ENCODE measurements around the gene ZNF784.

The ZNF784 gene

DNA sequence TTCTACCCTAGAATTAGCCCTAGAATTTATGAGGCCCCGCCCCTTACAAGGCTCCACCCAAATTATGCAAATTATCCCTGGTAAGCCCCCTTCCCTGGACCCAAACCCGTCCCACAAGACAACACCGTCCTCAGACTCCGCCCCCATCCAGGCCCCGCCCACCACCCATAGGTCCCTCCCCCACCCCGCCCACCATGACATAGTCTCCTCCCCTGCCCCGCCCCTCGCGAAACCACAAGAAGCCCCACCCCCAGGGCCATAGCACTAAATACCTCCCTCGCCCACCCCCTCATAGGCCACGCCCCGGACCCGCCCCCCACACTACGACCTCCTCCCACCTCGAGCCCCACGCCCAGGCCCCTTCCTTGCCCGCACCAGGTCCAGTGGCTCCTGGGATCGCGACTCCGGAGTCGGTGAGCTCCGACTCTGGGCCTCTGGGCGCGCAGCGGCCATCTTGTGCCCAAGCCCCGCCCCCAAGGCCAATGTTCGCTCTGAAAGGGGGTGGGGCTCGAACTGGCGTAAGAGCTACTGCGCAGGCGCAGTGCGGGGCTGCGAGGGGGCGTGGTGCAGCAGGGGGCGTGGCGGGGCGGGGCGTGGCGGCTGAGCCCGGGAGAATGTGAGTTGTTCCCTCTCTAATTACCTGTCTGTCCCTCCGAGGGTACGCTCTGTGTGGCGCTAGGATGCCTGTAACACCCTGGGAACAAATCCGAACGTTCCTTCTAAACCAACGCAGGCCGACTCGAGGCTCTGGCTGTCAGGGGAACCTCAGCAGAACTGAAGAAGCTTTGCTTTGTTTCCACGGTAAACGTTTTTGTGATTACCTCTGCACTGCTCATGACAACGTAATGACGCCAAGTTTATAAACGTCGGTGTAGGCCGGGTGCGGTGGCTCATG is at the start of gene ZNF784:
ZNF784 (minus strand) TSS at position 458 of the 895 bp plus-strand sequence; CDS start at position 453, 5 bp downstream.
- peak; percentile 90 for DNase-seq (ENCODE audit: low read depth)

GRCh38 chr19:55673889-55674288 is 49.5 kb upstream of the ZNF784 start:
- no peak for DNase-seq (ENCODE audit: low read depth)

DNA sequence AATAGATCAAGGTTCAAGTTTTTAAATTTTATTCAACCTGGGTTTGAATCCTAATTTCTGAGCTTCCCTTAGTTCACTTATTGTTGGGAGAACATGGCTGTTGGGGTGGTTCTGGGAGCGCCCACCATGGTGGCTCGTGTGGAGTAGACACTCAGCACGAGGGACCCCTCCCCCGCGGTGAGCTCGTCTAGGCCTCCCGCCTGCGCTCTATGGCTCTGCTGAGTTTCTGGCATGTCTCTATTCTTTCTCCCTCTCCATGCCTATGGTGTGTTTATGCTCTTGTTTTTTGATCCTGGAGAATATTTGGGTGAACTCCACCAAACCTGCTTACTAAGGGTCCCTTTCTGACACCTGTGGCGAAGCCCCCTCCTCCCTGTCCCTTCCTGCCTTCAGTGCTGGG is 49.1 kb upstream of the ZNF784 start:
- no peak for DNase-seq (ENCODE audit: low read depth)

GRCh38 chr19:55672418-55672817 is 48.1 kb upstream of the ZNF784 start:
- DNase-seq (ENCODE audit: low read depth), result no peak

DNA sequence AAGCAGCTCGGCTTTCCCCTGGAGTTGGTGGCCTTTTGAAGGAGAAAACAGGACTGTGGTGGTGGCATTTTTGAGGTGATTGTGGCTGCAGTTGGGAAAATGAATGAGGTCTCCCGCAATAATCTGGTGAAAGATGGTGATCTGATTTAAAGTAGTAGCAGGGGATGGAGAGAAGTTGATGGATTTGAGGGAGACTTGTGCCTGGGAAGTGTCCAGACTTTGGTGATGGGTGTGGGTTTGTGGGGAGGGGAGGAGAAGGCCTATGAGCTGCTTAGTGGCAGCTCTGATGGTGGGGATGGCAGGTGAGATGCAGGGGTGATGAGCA is 46.6 kb upstream of the ZNF784 start:
- DNase-seq (ENCODE audit: low read depth), result no peak

DNA sequence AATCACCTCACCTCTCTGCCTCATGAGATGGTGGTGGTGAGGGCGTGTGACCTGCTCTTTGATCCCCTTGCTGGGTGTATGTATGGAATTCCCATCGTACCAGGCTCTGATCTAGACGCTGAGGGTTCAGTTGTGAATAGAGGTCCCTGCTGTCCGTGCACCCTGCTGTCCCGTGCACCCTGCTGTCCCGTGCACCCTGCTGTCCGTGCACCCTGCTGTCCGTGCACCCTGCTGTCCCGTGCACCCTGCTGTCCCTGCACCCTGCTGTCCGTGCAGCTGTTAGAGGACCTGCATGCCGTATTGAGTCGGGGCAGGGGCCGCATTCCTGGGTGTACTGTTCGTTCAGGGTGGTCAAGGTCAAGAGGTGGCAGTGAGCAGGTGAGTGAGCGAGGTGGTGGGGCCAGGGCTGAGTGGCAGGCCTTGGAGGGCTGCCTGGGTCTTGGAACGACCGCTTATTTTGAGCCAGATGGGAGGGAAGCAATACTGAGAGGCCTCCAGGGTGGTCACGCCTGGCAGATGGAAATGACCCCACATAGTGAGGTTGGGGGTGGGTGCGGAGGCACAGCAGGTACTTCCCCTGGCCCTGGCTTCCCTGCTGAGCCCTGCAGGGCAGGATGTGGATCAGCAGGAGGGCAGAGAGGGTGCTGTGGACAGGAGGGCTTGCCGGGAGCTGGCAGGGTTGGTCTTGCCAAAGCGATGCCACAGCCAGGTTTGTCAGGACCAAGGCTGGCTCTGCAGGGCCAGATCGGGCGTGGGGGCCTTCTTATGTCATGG is 46.1 kb upstream of the ZNF784 start:
- no peak for DNase-seq (ENCODE audit: low read depth)

DNA sequence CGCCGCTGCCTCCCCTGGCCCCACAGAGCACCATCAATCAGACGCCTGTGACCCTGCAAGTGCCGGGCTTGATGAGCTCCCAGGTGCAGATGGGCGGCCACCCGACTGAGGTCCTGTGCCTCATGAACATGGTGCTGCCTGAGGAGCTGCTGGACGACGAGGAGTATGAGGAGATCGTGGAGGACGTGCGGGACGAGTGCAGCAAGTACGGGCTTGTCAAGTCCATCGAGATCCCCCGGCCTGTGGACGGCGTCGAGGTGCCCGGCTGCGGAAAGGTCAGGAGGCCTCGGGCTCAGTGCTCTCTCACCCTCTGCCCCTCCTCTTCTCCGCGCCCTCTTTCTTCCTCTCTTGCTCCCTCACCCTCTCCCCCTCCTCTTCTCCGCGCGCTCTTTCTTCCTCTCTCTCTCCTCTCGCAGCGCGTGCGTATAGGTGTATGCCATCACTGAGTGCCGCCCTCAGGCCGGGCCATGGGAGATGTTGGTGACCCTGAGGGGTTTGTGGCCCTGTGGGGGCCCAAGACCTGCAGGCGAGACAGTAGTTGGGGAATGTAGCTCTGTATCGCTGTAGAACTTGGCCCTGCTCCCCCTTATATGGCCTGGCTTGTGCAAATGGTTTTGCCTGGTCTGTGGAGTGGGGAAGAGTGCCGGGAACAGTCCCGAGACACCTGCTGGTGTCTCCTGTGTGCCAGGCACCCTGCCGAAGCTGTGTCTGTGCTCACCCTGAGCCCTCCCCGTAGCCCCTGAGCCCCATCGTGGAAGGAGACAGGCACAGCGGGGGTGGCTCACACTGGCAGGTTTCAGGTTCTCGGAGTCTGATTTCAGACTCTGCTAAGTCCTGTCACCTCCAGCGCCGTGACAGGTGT is 45.3 kb upstream of the ZNF784 start:
- DNase-seq (ENCODE audit: low read depth), result no peak

DNA sequence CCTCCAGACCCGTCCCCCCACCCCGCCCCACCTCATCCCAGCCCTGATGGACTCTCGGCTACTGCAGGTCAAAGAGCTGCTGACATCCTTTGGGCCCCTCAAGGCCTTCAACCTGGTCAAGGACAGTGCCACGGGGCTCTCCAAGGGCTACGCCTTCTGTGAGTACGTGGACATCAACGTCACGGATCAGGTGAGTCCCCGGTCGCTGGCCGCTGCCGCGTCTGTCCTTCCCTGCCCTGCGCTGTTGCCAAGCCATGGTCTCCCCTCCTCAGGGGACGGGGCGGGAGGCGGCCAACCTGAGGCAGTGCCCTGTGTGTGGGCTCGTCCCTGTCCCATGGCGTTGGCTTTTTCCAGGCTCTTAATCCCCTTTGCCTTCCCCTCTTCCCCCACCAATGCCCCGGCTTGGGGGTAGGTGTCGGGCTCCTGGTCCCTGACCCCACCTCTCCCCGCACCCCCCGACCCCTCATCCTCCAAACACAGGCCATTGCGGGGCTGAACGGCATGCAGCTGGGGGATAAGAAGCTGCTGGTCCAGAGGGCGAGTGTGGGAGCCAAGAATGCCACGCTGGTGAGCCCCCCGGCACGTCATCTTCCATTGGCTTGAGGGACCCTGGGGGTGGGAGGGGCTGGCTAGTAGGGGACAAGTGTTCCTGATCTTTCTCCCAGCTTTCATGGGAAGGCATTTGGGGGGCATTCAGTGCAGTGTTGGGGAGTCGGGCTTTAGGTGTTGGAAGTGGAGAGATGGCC is 44.4 kb upstream of the ZNF784 start:
- no peak for DNase-seq (ENCODE audit: low read depth)

DNA sequence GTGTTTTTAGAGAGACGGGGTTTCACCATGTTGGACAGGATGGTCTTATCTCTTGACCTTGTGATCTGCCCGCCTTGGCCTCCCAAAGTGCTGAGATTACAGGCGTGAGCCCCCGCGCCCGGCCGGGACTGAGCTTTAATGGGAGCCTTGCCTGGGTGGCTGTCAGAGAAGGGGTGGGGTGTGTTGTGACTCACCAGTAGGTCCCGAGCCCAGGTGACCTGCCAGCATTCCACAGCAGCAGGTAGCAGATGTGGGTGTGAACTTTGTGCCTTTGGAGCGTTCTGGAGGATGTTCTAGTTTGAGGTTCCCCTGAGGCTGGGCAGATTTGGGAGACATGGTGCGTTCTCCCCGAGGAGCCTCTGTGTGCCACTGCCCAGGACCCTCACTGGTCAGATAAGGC is 43.6 kb upstream of the ZNF784 start:
- DNase-seq (ENCODE audit: low read depth), result no peak

- DNase-seq (ENCODE audit: low read depth), result no peak
Measured at GRCh38 chr19:55667511-55667910, 43.1 kb upstream of the ZNF784 start.

DNA sequence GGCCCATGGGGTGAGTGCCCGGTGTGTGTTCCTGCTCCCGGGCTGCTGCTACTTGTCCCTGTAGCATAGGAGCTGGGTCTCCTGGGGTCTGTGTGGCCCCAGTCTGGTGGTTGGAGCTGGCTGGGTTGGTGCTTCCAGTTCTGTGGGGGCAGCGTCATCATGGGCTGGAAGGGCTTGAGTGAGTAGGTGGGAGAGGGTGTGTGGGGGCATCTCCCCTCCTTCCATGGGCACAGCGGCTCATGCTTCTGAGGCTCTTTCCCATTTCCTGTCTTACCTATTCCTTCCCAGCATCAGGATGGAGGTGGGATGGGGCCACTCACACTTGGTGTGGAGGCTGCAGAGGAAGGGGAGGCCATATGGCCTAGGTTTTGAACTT is 42.6 kb upstream of the ZNF784 start:
- DNase-seq (ENCODE audit: low read depth), result no peak

- no peak for DNase-seq (ENCODE audit: low read depth)
Measured at GRCh38 chr19:55666343-55667005, 42.1 kb upstream of the ZNF784 start.

DNA sequence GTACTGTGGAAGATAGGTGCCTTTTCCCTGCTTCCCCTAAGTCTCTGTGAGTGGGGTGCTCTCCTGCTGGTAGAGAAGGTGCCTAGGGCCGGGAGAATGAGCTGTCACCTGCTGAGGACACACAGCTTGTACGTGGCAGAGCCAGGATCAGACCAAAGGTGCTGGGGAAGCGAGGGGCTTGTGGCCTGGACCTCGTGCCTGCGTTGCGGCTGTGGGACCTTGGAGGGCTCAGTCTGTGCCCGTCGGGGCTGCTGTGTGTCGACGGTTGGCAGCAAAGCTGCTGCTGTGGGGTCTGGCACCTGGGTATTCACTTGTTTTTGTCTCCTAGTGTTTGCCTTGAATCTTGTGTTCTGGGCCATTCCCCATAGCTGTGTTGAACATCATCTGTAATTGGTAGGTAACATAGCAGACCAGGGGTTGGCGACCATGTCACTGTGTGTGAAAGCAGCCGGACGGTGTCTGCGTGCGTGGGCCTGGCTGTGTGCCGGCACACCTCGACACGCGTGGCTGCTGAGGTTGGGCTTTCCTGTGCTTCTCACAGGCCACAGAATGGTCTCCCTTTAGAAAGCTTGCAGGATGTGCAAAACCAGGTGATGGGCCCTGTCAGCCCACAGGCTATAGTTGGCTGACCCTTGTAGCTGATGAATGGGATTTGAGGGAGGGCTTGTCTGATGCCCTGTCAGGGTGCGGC is 39.6 kb upstream of the ZNF784 start:
- DNase-seq (ENCODE audit: low read depth), result no peak

DNA sequence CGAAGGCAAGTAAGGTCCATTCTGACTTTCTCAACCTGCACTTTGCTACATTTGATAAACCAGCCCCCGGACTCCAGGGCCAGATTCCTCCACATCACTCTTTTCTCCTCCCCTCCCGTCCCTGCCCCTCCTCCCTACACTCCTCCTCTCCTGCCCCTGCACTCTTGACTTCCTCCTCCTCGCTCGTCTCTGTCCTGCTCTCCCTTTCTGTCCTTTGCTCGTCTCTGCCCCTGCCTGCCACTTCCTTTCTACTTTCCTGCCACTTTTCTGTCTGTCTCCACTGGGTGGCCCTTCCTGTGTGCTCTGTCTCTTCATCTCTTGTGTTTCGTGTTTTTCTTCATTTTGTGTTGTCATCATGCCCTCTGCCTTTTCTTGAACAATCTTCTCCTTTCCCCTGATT is 37.5 kb upstream of the ZNF784 start:
- no peak for DNase-seq (ENCODE audit: low read depth)

GRCh38 chr19:55660991-55661390 is 36.6 kb upstream of the ZNF784 start:
- no peak for DNase-seq (ENCODE audit: low read depth)

GRCh38 chr19:55660404-55660803 is 36.0 kb upstream of the ZNF784 start:
- no peak for DNase-seq (ENCODE audit: low read depth)

DNA sequence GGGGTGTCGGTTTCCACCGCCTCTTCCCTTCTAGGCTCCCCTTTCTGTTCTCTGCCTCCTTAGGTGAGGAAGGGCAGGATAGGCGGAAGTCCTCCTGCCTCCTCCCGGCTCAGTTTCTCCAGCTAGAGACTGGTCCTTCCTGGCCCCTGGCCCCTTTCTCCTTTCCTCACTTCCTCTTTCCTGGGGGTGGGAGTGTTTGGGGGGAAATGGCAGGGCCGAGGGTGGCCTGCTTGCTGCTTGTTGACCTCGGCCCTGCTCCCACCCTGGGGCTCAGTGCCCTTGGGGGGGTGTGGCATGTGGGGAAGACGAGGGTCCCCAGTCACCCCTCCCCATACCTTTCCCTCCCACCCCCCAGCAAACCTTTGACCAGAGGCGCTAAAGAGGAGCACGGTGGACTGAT is 35.5 kb upstream of the ZNF784 start:
- no peak for DNase-seq (ENCODE audit: low read depth)

- no peak for DNase-seq (ENCODE audit: low read depth)
Measured at GRCh38 chr19:55658846-55659459, 34.6 kb upstream of the ZNF784 start.

- no peak for DNase-seq (ENCODE audit: low read depth)
Measured at GRCh38 chr19:55656988-55657747, 32.8 kb upstream of the ZNF784 start.
